HG02642 (cell line): ENCODE measurements around the gene TTC7B.

Experiments used
- ATAC-seq: cut with Tn5 transposase; IDR thresholded peaks from one replicate; pipeline ENCODE4 v1.9.1; 2021; ENCODE audit warnings: mild to moderate bottlenecking; ENCODE audit not compliant: unreplicated experiment, poor library complexity

TTC7B gene

GRCh38 chr14:90630171-90630806, 185.9 kb downstream of the TTC7B start:
- no peak for ATAC-seq

GRCh38 chr14:90629471-90629870, 186.8 kb downstream of the TTC7B start:
- no peak for ATAC-seq

GRCh38 chr14:90628825-90629224, 187.4 kb downstream of the TTC7B start:
- ATAC-seq: no peak

GRCh38 chr14:90627478-90627877, 188.8 kb downstream of the TTC7B start:
- no peak for ATAC-seq

- no peak for ATAC-seq
Observed at GRCh38 chr14:90626550-90626949, 189.7 kb downstream of the TTC7B start.

GRCh38 chr14:90625445-90625844, 190.8 kb downstream of the TTC7B start:
- ATAC-seq: no peak

GRCh38 chr14:90624732-90625400, 191.4 kb downstream of the TTC7B start:
- ATAC-seq: no peak

- no peak for ATAC-seq
Observed at GRCh38 chr14:90624227-90624626, 192.0 kb downstream of the TTC7B start.

- ATAC-seq: no peak
Observed at GRCh38 chr14:90621201-90621600, 195.0 kb downstream of the TTC7B start.

- ATAC-seq: no peak
Observed at GRCh38 chr14:90620568-90621077, 195.6 kb downstream of the TTC7B start.

- ATAC-seq: no peak
Observed at GRCh38 chr14:90619911-90620310, 196.3 kb downstream of the TTC7B start.

- no peak for ATAC-seq
Observed at GRCh38 chr14:90617961-90618360, 198.3 kb downstream of the TTC7B start.

GRCh38 chr14:90616881-90617280, 199.3 kb downstream of the TTC7B start:
- no peak for ATAC-seq

GRCh38 chr14:90616313-90616712, 199.9 kb downstream of the TTC7B start:
- no peak for ATAC-seq

- ATAC-seq: no peak
Observed at GRCh38 chr14:90615517-90616060, 200.6 kb downstream of the TTC7B start.

GRCh38 chr14:90614696-90615516, 201.3 kb downstream of the TTC7B start:
- ATAC-seq: no peak

- no peak for ATAC-seq
Observed at GRCh38 chr14:90613997-90614396, 202.2 kb downstream of the TTC7B start.

GRCh38 chr14:90613453-90613852, 202.8 kb downstream of the TTC7B start:
- ATAC-seq: no peak

GRCh38 chr14:90612801-90613200, 203.4 kb downstream of the TTC7B start:
- no peak for ATAC-seq

- no peak for ATAC-seq
Observed at GRCh38 chr14:90611936-90612335, 204.3 kb downstream of the TTC7B start.

GRCh38 chr14:90611501-90611900, 204.7 kb downstream of the TTC7B start:
- no peak for ATAC-seq
